ENCODE data around the gene PGAP1. TPM values are rescaled to one million over a fixed set of nuclear protein-coding genes. Genes with fewer than 3 reads are reported as not detected.

Gene PGAP1
- total RNA-seq, 4 donors from 2014 or later: 15.8 to 26.6 (median 18.8) TPM

- Histone ChIP-seq H3K9me3 (no peaks in the 10 kb centered on the region), H3K27me3 (no peaks in the 10 kb centered on the region), H3K27ac (no peak overlapping the region), H3K4me3 (no peak overlapping the region), H3K36me3 (no peaks in the 10 kb centered on the region), H3K4me1 (no peaks in the 10 kb centered on the region)
- WGBS, 2 donors (ENCODE audit: low coverage in 1 of 2): 73% methylated on average over 6 of the region's 6 CpGs; no CpG with 5 or more reads in 1 of the 2 donors
- TF ChIP-seq POLR2AphosphoS5 (IDR thresholded peaks at IDR 0.05): no peak
- TF ChIP-seq EP300 (IDR thresholded peaks at IDR 0.05; ENCODE audit: low read depth): no peak
- TF ChIP-seq CTCF (IDR thresholded peaks at IDR 0.05): no peak
- no peak for TF ChIP-seq POLR2A (IDR thresholded peaks at IDR 0.05)
- in situ Hi-C loops (cut with MboI; ENCODE audit: low pct_ligation_motif_present in 1 of 4, low pct_unique_long_range_greater_than_20kb in 1 of 4, low sequenced_read_pairs in 3 of 4) (no loop called here), intact Hi-C loops (cut with DNase I; ENCODE audit: low total_unique reads) (no loop called here)
- no peak for DNase-seq
These were observed 29.6 kb upstream of the PGAP1 start for GRCh38 chr2:196956069-196956468.

- no peak for TF ChIP-seq POLR2A (IDR thresholded peaks at IDR 0.05)
- TF ChIP-seq CTCF (IDR thresholded peaks at IDR 0.05): no peak
- TF ChIP-seq POLR2AphosphoS5 (IDR thresholded peaks at IDR 0.05): no peak
- no peak for TF ChIP-seq EP300 (IDR thresholded peaks at IDR 0.05; ENCODE audit: low read depth)
- no peaks in the 10 kb centered on the region for H3K36me3 ChIP-seq
- no peaks in the 10 kb centered on the region for H3K4me1 ChIP-seq
- in situ Hi-C loops (cut with MboI; ENCODE audit: low pct_ligation_motif_present in 1 of 4, low pct_unique_long_range_greater_than_20kb in 1 of 4, low sequenced_read_pairs in 3 of 4) (no loop called here), intact Hi-C loops (cut with DNase I; ENCODE audit: low total_unique reads) (no loop called here)
- H3K27ac ChIP-seq: no peak overlapping the region
- H3K4me3 ChIP-seq: no peak overlapping the region
- DNase-seq: no peak
- no peaks in the 10 kb centered on the region for H3K9me3 ChIP-seq
- H3K27me3 ChIP-seq: no peaks in the 10 kb centered on the region
- whole genome bisulfite sequencing, 2 donors (ENCODE audit: low coverage in 1 of 2): 41 to 76% methylated on average over 3 of the region's 3 CpGs
These were observed 28.5 kb upstream of the PGAP1 start for GRCh38 chr2:196955036-196955435.

GRCh38 chr2:196954001-196954400 lies 27.5 kb upstream of the PGAP1 start:
- intact Hi-C loops (cut with DNase I; ENCODE audit: low total_unique reads): no loop called here
- in situ Hi-C loops (cut with MboI; ENCODE audit: low pct_ligation_motif_present in 1 of 4, low pct_unique_long_range_greater_than_20kb in 1 of 4, low sequenced_read_pairs in 3 of 4): no loop called here
- Histone ChIP-seq H3K27ac (no peak overlapping the region), H3K4me1 (no peaks in the 10 kb centered on the region), H3K4me3 (no peak overlapping the region), H3K27me3 (no peaks in the 10 kb centered on the region), H3K9me3 (no peaks in the 10 kb centered on the region), H3K36me3 (no peaks in the 10 kb centered on the region)
- WGBS, 2 donors (ENCODE audit: low coverage in 1 of 2): 86 to 88% methylated on average over 1 to 5 of the region's 5 CpGs
- DNase-seq: no peak
- TF ChIP-seq CTCF (IDR thresholded peaks at IDR 0.05) (no peak), POLR2AphosphoS5 (IDR thresholded peaks at IDR 0.05) (no peak), EP300 (IDR thresholded peaks at IDR 0.05; ENCODE audit: low read depth) (no peak), POLR2A (IDR thresholded peaks at IDR 0.05) (no peak)

GRCh38 chr2:196952936-196953335 lies 26.4 kb upstream of the PGAP1 start:
- DNase-seq: no peak
- no peaks in the 10 kb centered on the region for H3K4me1 ChIP-seq
- no peaks in the 10 kb centered on the region for H3K36me3 ChIP-seq
- H3K4me3 ChIP-seq: no peak overlapping the region
- WGBS, 2 donors (ENCODE audit: low coverage in 1 of 2): 91 to 100% methylated on average over 2 of the region's 2 CpGs
- in situ Hi-C loops (cut with MboI; ENCODE audit: low pct_ligation_motif_present in 1 of 4, low pct_unique_long_range_greater_than_20kb in 1 of 4, low sequenced_read_pairs in 3 of 4) (no loop called here), intact Hi-C loops (cut with DNase I; ENCODE audit: low total_unique reads) (no loop called here)
- H3K9me3 ChIP-seq: no peaks in the 10 kb centered on the region
- TF ChIP-seq POLR2AphosphoS5 (IDR thresholded peaks at IDR 0.05) (no peak), EP300 (IDR thresholded peaks at IDR 0.05; ENCODE audit: low read depth) (no peak), POLR2A (IDR thresholded peaks at IDR 0.05) (no peak), CTCF (IDR thresholded peaks at IDR 0.05) (no peak)
- no peak overlapping the region for H3K27ac ChIP-seq
- H3K27me3 ChIP-seq: no peaks in the 10 kb centered on the region
